NCI-H2081 treated with DMSO at 0.1 percent for 48 hours (cell line): ENCODE results near the gene TOPBP1.
"Not testable (repeated sequence)": the region's sequence is repeated elsewhere in the genome, so short reads cannot be mapped to it uniquely, and the experiment has no call there.

Experiments used
- DNase-seq: peaks from one replicate; lab custom pipeline; 2025; lab: John Stamatoyannopoulos, UW

Gene TOPBP1

GRCh38 chr3:133661454-133662277, at the start of gene TOPBP1:
Gene TOPBP1, minus strand, starts transcription at chr3:133661941. Its CDS starts 814 bp downstream, at chr3:133661127.
- peak; percentile 88 for DNase-seq

- DNase-seq: no peak
These were observed 49.3 kb upstream of the TOPBP1 start for GRCh38 chr3:133711013-133711412.

GRCh38 chr3:133709139-133709750, 47.5 kb upstream of the TOPBP1 start:
- DNase-seq: no peak

- DNase-seq: no peak
These were observed 44.3 kb upstream of the TOPBP1 start for GRCh38 chr3:133706033-133706432.

GRCh38 chr3:133703915-133704314, 42.2 kb upstream of the TOPBP1 start:
- DNase-seq: no peak

- DNase-seq: no peak
These were observed 40.0 kb upstream of the TOPBP1 start for GRCh38 chr3:133701435-133702358.

- DNase-seq: no peak
These were observed 38.6 kb upstream of the TOPBP1 start for GRCh38 chr3:133700351-133700750.

- DNase-seq: no peak
These were observed 38.2 kb upstream of the TOPBP1 start for GRCh38 chr3:133699903-133700302.

- DNase-seq: no peak
These were observed 37.7 kb upstream of the TOPBP1 start for GRCh38 chr3:133699467-133699866.

GRCh38 chr3:133697960-133698359, 36.2 kb upstream of the TOPBP1 start:
- DNase-seq: no peak

- no peak for DNase-seq
These were observed 33.9 kb upstream of the TOPBP1 start for GRCh38 chr3:133695560-133696171.

- no peak for DNase-seq
These were observed 32.8 kb upstream of the TOPBP1 start for GRCh38 chr3:133694288-133695268.

GRCh38 chr3:133693821-133694220, 32.1 kb upstream of the TOPBP1 start:
- DNase-seq: no peak

- no peak for DNase-seq
These were observed 31.0 kb upstream of the TOPBP1 start for GRCh38 chr3:133692759-133693158.

- no peak for DNase-seq
These were observed 29.7 kb upstream of the TOPBP1 start for GRCh38 chr3:133691273-133692107.

- DNase-seq: not testable (repeated sequence)
These were observed 16.3 kb upstream of the TOPBP1 start for GRCh38 chr3:133677993-133678392.

- no peak for DNase-seq
These were observed 14.8 kb upstream of the TOPBP1 start for GRCh38 chr3:133676336-133677118.

GRCh38 chr3:133675631-133676335, 14.0 kb upstream of the TOPBP1 start:
- no peak for DNase-seq
